Activated CD4-positive, alpha-beta T cell treated with anti-CD3 and anti-CD28 coated beads, Interleukin-2, amount 50 U/mL, for 24 hours (primary cell): ENCODE measurements around the gene MMP19.
"Not testable (repeated sequence)": the region's sequence is repeated elsewhere in the genome, so short reads cannot be mapped to it uniquely, and the experiment has no call there.

ENCODE experiments used
- DNase-seq, 2 donors: peaks; one replicate each; pipeline ENCODE4 v3.0.0-alpha.2; 2020; ENCODE audit warnings: low read depth in 1 of 2, low spot score in 1 of 2

MMP19 gene

GRCh38 chr12:55845361-55845760, 2.6 kb upstream of the MMP19 start:
- no peak for DNase-seq

- no peak for DNase-seq
These were observed 2.2 kb upstream of the MMP19 start for GRCh38 chr12:55844961-55845360.

GRCh38 chr12:55843431-55843830, 695 bp upstream of the MMP19 start:
- no peak for DNase-seq

- DNase-seq, result no peak
These were observed 2.0 kb downstream of the MMP19 start for GRCh38 chr12:55840581-55841351.

GRCh38 chr12:55839345-55840140, 3.2 kb downstream of the MMP19 start:
- no peak for DNase-seq

- no peak for DNase-seq
These were observed 4.4 kb downstream of the MMP19 start for GRCh38 chr12:55838361-55838760.

- DNase-seq, result not testable (repeated sequence)
These were observed 8.3 kb downstream of the MMP19 start for GRCh38 chr12:55834400-55834799.

- DNase-seq, result no peak
These were observed 9.7 kb downstream of the MMP19 start for GRCh38 chr12:55833056-55833455.

GRCh38 chr12:55831447-55831815, 11.3 kb downstream of the MMP19 start:
- no peak for DNase-seq

GRCh38 chr12:55830601-55831446, 11.9 kb downstream of the MMP19 start:
- peak in 1 of 2 donors; percentile 26 for DNase-seq

- no peak for DNase-seq
These were observed 12.7 kb downstream of the MMP19 start for GRCh38 chr12:55829967-55830600.

GRCh38 chr12:55828357-55828756, 14.4 kb downstream of the MMP19 start:
- DNase-seq, result no peak

- no peak for DNase-seq
These were observed 14.9 kb downstream of the MMP19 start for GRCh38 chr12:55827806-55828205.

- no peak for DNase-seq
These were observed 18.0 kb downstream of the MMP19 start for GRCh38 chr12:55824726-55825125.

GRCh38 chr12:55823419-55823818, 19.3 kb downstream of the MMP19 start:
- DNase-seq, result no peak

GRCh38 chr12:55822228-55822627, 20.5 kb downstream of the MMP19 start:
- DNase-seq, result no peak

- DNase-seq, result no peak
These were observed 22.1 kb downstream of the MMP19 start for GRCh38 chr12:55820679-55821078.

- no peak for DNase-seq
These were observed 23.9 kb downstream of the MMP19 start for GRCh38 chr12:55818886-55819285.

GRCh38 chr12:55818140-55818728, 24.5 kb downstream of the MMP19 start:
- no peak for DNase-seq

- peak; percentile 74 to 98 for DNase-seq
These were observed 25.2 kb downstream of the MMP19 start, which contains the start of the genes ORMDL2 and SARNP for GRCh38 chr12:55817345-55818139. TSS of gene ORMDL2 (plus strand) at chr12:55818041. CDS start at chr12:55819000, 959 bp downstream. TSS of gene SARNP (minus strand) at chr12:55817724. CDS start at chr12:55817701, 23 bp downstream.
